Upper lobe of right lung (tissue), 1 donor: Measurements from ENCODE around the gene NBL1. TPM values are rescaled to one million over a fixed set of nuclear protein-coding genes. Genes with fewer than 3 reads are reported as not detected.

Source experiments
- ATAC-seq: fragments of 200-7000 bp; cut with Tn5 transposase; one replicate; pipeline ENCODE4 v1.9.1; 2020; ENCODE audit warnings: mild to moderate bottlenecking, moderate library complexity
- DNase-seq: peaks from one replicate; pipeline ENCODE4 v3.0.0-alpha.2; 2020
- H3K27ac ChIP-seq: fragments of 200-600 bp; one replicate; pipeline ENCODE4 v1.8.0; 2022
- H3K27me3 ChIP-seq: fragments of 200-600 bp; one replicate; pipeline ENCODE4 v1.8.0; 2022; ENCODE audit warnings: mild to moderate bottlenecking
- H3K36me3 ChIP-seq: fragments of 200-600 bp; one replicate; pipeline ENCODE4 v1.8.0; 2022
- H3K4me1 ChIP-seq: fragments of 200-600 bp; one replicate; pipeline ENCODE4 v1.8.0; 2022
- H3K4me3 ChIP-seq: fragments of 200-600 bp; one replicate; pipeline ENCODE4 v1.8.0; 2022; ENCODE audit warnings: mild to moderate bottlenecking
- H3K9me3 ChIP-seq: fragments of 200-600 bp; one replicate; pipeline ENCODE4 v1.8.0; 2022
- intact Hi-C: fragments of 100-400 bp; cut with DNase I; formaldehyde crosslinking; loops from one replicate; pipeline ENCODE4 v1.11.0; 2022
- total RNA-seq: library from RNA; stranded (reverse); fragmentation: NEBNext Ultra II Directional; extraction: Animal tissue kit (Norgen Biotek cat#: 25700); gene quantifications from one replicate; pipeline ENCODE4 v1.2.1, GENCODE V29; 2021
- TF ChIP-seq, protein P1 (sequence below): fragments of 200-600 bp; IDR thresholded peaks from one replicate; pipeline ENCODE4 v1.8.0; 2022; ENCODE audit warnings: antibody characterized with exemption
- donor health status: DM: no; HTN: yes; CAD: no; lungs with severe emphysema.

NBL1 gene
- total RNA-seq, 1 donor from 2014 or later: 218 TPM

DNA sequence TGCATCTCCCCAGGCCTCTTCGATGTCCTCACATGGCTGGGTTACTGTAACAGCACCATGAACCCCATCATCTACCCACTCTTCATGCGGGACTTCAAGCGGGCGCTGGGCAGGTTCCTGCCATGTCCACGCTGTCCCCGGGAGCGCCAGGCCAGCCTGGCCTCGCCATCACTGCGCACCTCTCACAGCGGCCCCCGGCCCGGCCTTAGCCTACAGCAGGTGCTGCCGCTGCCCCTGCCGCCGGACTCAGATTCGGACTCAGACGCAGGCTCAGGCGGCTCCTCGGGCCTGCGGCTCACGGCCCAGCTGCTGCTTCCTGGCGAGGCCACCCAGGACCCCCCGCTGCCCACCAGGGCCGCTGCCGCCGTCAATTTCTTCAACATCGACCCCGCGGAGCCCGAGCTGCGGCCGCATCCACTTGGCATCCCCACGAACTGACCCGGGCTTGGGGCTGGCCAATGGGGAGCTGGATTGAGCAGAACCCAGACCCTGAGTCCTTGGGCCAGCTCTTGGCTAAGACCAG is 34.9 kb downstream of the NBL1 start:
- Histone ChIP-seq H3K9me3 (no peaks in the 10 kb centered on the region), H3K4me3 (no peak overlapping the region), H3K27me3 (peaks cover 6% of the 10 kb centered on the region), H3K27ac (no peak overlapping the region), H3K4me1 (no peaks in the 10 kb centered on the region), H3K36me3 (peaks cover 13% of the 10 kb centered on the region)
- TF ChIP-seq, protein P1, sequence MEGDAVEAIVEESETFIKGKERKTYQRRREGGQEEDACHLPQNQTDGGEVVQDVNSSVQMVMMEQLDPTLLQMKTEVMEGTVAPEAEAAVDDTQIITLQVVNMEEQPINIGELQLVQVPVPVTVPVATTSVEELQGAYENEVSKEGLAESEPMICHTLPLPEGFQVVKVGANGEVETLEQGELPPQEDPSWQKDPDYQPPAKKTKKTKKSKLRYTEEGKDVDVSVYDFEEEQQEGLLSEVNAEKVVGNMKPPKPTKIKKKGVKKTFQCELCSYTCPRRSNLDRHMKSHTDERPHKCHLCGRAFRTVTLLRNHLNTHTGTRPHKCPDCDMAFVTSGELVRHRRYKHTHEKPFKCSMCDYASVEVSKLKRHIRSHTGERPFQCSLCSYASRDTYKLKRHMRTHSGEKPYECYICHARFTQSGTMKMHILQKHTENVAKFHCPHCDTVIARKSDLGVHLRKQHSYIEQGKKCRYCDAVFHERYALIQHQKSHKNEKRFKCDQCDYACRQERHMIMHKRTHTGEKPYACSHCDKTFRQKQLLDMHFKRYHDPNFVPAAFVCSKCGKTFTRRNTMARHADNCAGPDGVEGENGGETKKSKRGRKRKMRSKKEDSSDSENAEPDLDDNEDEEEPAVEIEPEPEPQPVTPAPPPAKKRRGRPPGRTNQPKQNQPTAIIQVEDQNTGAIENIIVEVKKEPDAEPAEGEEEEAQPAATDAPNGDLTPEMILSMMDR: no peak
- no peak for ATAC-seq
- intact Hi-C loops: no loop called here
- DNase-seq: no peak

DNA sequence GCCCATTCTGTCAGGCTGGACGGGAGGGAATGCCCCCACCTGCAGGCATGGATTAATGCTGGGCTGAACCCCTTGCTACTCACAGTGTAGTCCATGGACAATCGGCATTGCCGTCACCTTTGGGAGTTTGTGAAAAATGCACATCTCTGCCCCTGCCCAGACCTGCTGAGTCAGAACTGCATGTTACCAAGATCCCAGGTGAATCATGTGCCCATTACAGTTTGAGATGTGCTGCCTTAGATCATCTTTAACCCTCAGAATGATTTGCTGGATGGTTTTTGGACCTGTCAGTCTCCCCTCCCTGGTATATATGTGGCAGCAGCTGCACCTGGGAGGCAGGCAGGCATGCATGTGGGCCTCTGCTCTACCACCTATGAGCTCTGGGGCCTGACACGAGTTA is 35.6 kb downstream of the NBL1 start:
- no peak overlapping the region for H3K4me3 ChIP-seq
- H3K36me3 ChIP-seq: peaks cover 13% of the 10 kb centered on the region
- H3K9me3 ChIP-seq: no peaks in the 10 kb centered on the region
- H3K27me3 ChIP-seq: peaks cover 6% of the 10 kb centered on the region
- TF ChIP-seq, protein P1: no peak
- DNase-seq: no peak
- no peak overlapping the region for H3K27ac ChIP-seq
- no peaks in the 10 kb centered on the region for H3K4me1 ChIP-seq
- no peak for ATAC-seq
- intact Hi-C loops: no loop called here

DNA sequence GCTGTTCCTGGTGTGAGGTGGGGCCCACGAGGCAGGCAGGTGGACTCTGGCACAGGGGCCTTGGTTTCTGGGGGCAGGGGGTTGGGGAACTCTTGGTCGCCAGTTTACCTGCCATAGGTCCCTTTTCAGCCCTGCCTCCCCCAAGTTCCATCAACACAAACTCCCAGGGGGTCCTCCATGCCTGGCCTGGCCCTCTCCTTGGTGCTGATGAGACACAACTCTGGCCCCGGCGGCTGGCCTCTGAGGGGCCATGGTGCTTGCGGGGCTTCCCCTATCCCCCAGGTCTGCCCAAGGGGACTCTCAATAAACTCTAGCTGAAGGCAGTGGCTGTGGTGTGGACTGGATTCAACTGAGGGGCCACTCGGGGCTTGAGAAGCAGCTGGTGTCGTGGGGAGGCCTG is 36.5 kb downstream of the NBL1 start:
- ATAC-seq: no peak

GRCh38 chr1:19682257-19682656 is 38.1 kb downstream of the NBL1 start:
- DNase-seq (no peak), ATAC-seq (no peak)
- no peaks in the 10 kb centered on the region for H3K4me1 ChIP-seq
- no peak overlapping the region for H3K4me3 ChIP-seq
- peaks cover 13% of the 10 kb centered on the region for H3K36me3 ChIP-seq
- TF ChIP-seq, protein P1: no peak
- H3K27me3 ChIP-seq: no peaks in the 10 kb centered on the region
- intact Hi-C loops: no loop called here
- no peaks in the 10 kb centered on the region for H3K9me3 ChIP-seq
- no peak overlapping the region for H3K27ac ChIP-seq

More for the DNA sequence above, 36.5 kb downstream of the NBL1 start:
- DNase-seq: no peak
- no peak overlapping the region for H3K27ac ChIP-seq
- no peaks in the 10 kb centered on the region for H3K4me1 ChIP-seq
- H3K36me3 ChIP-seq: peaks cover 13% of the 10 kb centered on the region
- intact Hi-C loops: no loop called here
- H3K9me3 ChIP-seq: no peaks in the 10 kb centered on the region
- TF ChIP-seq, protein P1: no peak
- no peak overlapping the region for H3K4me3 ChIP-seq
- H3K27me3 ChIP-seq: no peaks in the 10 kb centered on the region

GRCh38 chr1:19682901-19683300 is 38.8 kb downstream of the NBL1 start:
- intact Hi-C loops: no loop called here
- H3K36me3 ChIP-seq: peaks cover 13% of the 10 kb centered on the region
- TF ChIP-seq, protein P1: no peak
- H3K4me3 ChIP-seq: no peak overlapping the region
- H3K9me3 ChIP-seq: no peaks in the 10 kb centered on the region
- no peak overlapping the region for H3K27ac ChIP-seq
- H3K27me3 ChIP-seq: no peaks in the 10 kb centered on the region
- DNase-seq (no peak), ATAC-seq (no peak)
- no peaks in the 10 kb centered on the region for H3K4me1 ChIP-seq

- intact Hi-C loops: no loop called here
- peaks cover 13% of the 10 kb centered on the region for H3K36me3 ChIP-seq
- TF ChIP-seq, protein P1: no peak
- no peaks in the 10 kb centered on the region for H3K4me1 ChIP-seq
- no peaks in the 10 kb centered on the region for H3K9me3 ChIP-seq
- no peak overlapping the region for H3K4me3 ChIP-seq
- no peak overlapping the region for H3K27ac ChIP-seq
- no peak for ATAC-seq
- DNase-seq: no peak
- H3K27me3 ChIP-seq: no peaks in the 10 kb centered on the region
Observed at GRCh38 chr1:19683351-19683750, 39.2 kb downstream of the NBL1 start.
